Spinal cord (tissue), 10 donors: Measurements from ENCODE around the gene PLD6. TPM values are rescaled to one million over a fixed set of nuclear protein-coding genes. Genes with fewer than 3 reads are reported as not detected.

ENCODE experiments used
- DNase-seq, 6 donors: peaks; one replicate each; pipeline versions ENCODE4 v3.0.0 to v3.0.0-alpha.2; 2013 to 2015; ENCODE audit warnings: low spot score in 6 of 6, low read depth in 4 of 6
- H3K27ac ChIP-seq: one replicate; pipeline ENCODE4 v1.5.1; 2013; ENCODE audit warnings: low read depth, low read length, control low read depth
- H3K27me3 ChIP-seq: one replicate; pipeline ENCODE4 v1.6.1; 2013; ENCODE audit warnings: low read length; ENCODE audit not compliant: control insufficient read depth, insufficient read depth
- H3K36me3 ChIP-seq: one replicate; pipeline ENCODE4 v1.6.1; 2013; ENCODE audit warnings: low read length; ENCODE audit not compliant: control insufficient read depth, insufficient read depth
- H3K4me1 ChIP-seq: one replicate; pipeline ENCODE4 v1.6.1; 2013; ENCODE audit warnings: low read length; ENCODE audit not compliant: control insufficient read depth, insufficient read depth
- H3K4me3 ChIP-seq: one replicate; pipeline ENCODE4 v1.5.1; 2013; ENCODE audit warnings: low read depth, low read length, control low read depth
- H3K9me3 ChIP-seq: one replicate; pipeline ENCODE4 v1.6.1; 2013; ENCODE audit warnings: low read length; ENCODE audit not compliant: control insufficient read depth, insufficient read depth
- WGBS: methylation state at CpG from one replicate; pipeline ENCODE4 v1.1.5; 2013; ENCODE audit warnings: missing lambda C conversion rate; ENCODE audit not compliant: insufficient coverage; 5-methylcytosine and 5-hydroxymethylcytosine counted together
- polyA plus RNA-seq, 2 donors: library from polyadenylated mRNA; unstranded; fragments of 120-200 nt; gene quantifications; one replicate each; pipeline ENCODE4 v1.2.1, GENCODE V29; 2013; ENCODE audit not compliant: insufficient read length in 2 of 2
- total RNA-seq, 2 donors: library from RNA; depleted of rRNA in 1 of 2; stranded (reverse); fragments of 120-200 nt in 1 of 2; fragments of >200 nt in 1 of 2; gene quantifications; one replicate each; pipeline versions ENCODE4 v1.2.3 to v1.2.4, GENCODE V29; 2013 to 2014
- donor health status: healthy.

Gene PLD6
- total and polyA plus RNA-seq, 4 donors = 10.2 to 14.7 (median 11.8) TPM

GRCh38 chr17:17172001-17172939 lies 33.9 kb downstream of the PLD6 start:
- Histone ChIP-seq H3K4me3 (no peak overlapping the region), H3K27ac (no peak overlapping the region), H3K4me1 (no peaks in the 10 kb centered on the region), H3K9me3 (no peaks in the 10 kb centered on the region), H3K36me3 (peaks cover 94% of the 10 kb centered on the region), H3K27me3 (no peaks in the 10 kb centered on the region)
- DNase-seq = no peak
- WGBS = 70% methylated on average over 17 of the region's 26 CpGs

- DNase-seq = no peak
- H3K4me3 ChIP-seq = no peak overlapping the region
- H3K27me3 ChIP-seq = no peaks in the 10 kb centered on the region
- no peak overlapping the region for H3K27ac ChIP-seq
- peaks cover 94% of the 10 kb centered on the region for H3K36me3 ChIP-seq
- H3K4me1 ChIP-seq = no peaks in the 10 kb centered on the region
- no peaks in the 10 kb centered on the region for H3K9me3 ChIP-seq
- WGBS = 91% methylated on average over 6 of the region's 7 CpGs
Observed at GRCh38 chr17:17171186-17171585, 34.9 kb downstream of the PLD6 start.

- Histone ChIP-seq H3K4me1 (no peaks in the 10 kb centered on the region), H3K4me3 (no peak overlapping the region), H3K9me3 (no peaks in the 10 kb centered on the region), H3K27me3 (no peaks in the 10 kb centered on the region), H3K36me3 (peaks cover 94% of the 10 kb centered on the region), H3K27ac (no peak overlapping the region)
- no peak for DNase-seq
- 93% methylated on average over 9 of the region's 9 CpGs for WGBS
Observed at GRCh38 chr17:17170346-17170985, 35.7 kb downstream of the PLD6 start.

GRCh38 chr17:17169396-17169795 lies 36.7 kb downstream of the PLD6 start:
- H3K27ac ChIP-seq = no peak overlapping the region
- DNase-seq = no peak
- H3K36me3 ChIP-seq = peaks cover 94% of the 10 kb centered on the region

GRCh38 chr17:17168401-17168800 lies 37.7 kb downstream of the PLD6 start:
- Histone ChIP-seq H3K4me3 (no peak overlapping the region), H3K36me3 (peaks cover 90% of the 10 kb centered on the region), H3K9me3 (no peaks in the 10 kb centered on the region), H3K27ac (no peak overlapping the region), H3K27me3 (no peaks in the 10 kb centered on the region), H3K4me1 (no peaks in the 10 kb centered on the region)
- DNase-seq = no peak
- 100% methylated on average over 2 of the region's 5 CpGs for WGBS

More at GRCh38 chr17:17169396-17169795, 36.7 kb downstream of the PLD6 start:
- Histone ChIP-seq H3K9me3 (no peaks in the 10 kb centered on the region), H3K27me3 (no peaks in the 10 kb centered on the region), H3K4me1 (no peaks in the 10 kb centered on the region), H3K4me3 (no peak overlapping the region)
- 83% methylated on average over 4 of the region's 4 CpGs for WGBS

GRCh38 chr17:17167986-17168385 lies 38.1 kb downstream of the PLD6 start:
- no peaks in the 10 kb centered on the region for H3K9me3 ChIP-seq
- no peaks in the 10 kb centered on the region for H3K4me1 ChIP-seq
- H3K27me3 ChIP-seq = no peaks in the 10 kb centered on the region
- no peak for DNase-seq
- no peak overlapping the region for H3K27ac ChIP-seq
- H3K4me3 ChIP-seq = no peak overlapping the region
- 94% methylated on average over 8 of the region's 10 CpGs for WGBS
- peaks cover 88% of the 10 kb centered on the region for H3K36me3 ChIP-seq

- peaks cover 85% of the 10 kb centered on the region for H3K36me3 ChIP-seq
- WGBS = 95% methylated on average over 10 of the region's 10 CpGs
- no peak overlapping the region for H3K4me3 ChIP-seq
- no peak overlapping the region for H3K27ac ChIP-seq
- H3K27me3 ChIP-seq = no peaks in the 10 kb centered on the region
- H3K4me1 ChIP-seq = no peaks in the 10 kb centered on the region
- no peak for DNase-seq
- no peaks in the 10 kb centered on the region for H3K9me3 ChIP-seq
Observed at GRCh38 chr17:17167356-17167755, 38.8 kb downstream of the PLD6 start.

GRCh38 chr17:17166446-17166845 lies 39.7 kb downstream of the PLD6 start:
- no peaks in the 10 kb centered on the region for H3K27me3 ChIP-seq
- H3K9me3 ChIP-seq = no peaks in the 10 kb centered on the region
- no peaks in the 10 kb centered on the region for H3K4me1 ChIP-seq
- no peak overlapping the region for H3K4me3 ChIP-seq
- no peak overlapping the region for H3K27ac ChIP-seq
- no peak for DNase-seq
- peaks cover 85% of the 10 kb centered on the region for H3K36me3 ChIP-seq
- 90% methylated on average over 8 of the region's 8 CpGs for WGBS

GRCh38 chr17:17165666-17166308 lies 40.3 kb downstream of the PLD6 start:
- H3K36me3 ChIP-seq = peaks cover 84% of the 10 kb centered on the region
- H3K4me3 ChIP-seq = no peak overlapping the region
- H3K4me1 ChIP-seq = no peaks in the 10 kb centered on the region
- H3K27me3 ChIP-seq = no peaks in the 10 kb centered on the region
- WGBS = 96% methylated on average over 23 of the region's 23 CpGs
- no peak overlapping the region for H3K27ac ChIP-seq
- DNase-seq = no peak
- no peaks in the 10 kb centered on the region for H3K9me3 ChIP-seq
